Superior temporal gyrus (tissue), 1 donor: ENCODE data around the gene SEC24D.
A peak's percentile ranks its signal among the peaks of the same experiment; 100 is the strongest.

ENCODE experiments used
- DNase-seq: peaks from one replicate; pipeline ENCODE4 v3.0.0-alpha.2; 2016; ENCODE audit errors: extremely low spot score

The SEC24D gene

DNA sequence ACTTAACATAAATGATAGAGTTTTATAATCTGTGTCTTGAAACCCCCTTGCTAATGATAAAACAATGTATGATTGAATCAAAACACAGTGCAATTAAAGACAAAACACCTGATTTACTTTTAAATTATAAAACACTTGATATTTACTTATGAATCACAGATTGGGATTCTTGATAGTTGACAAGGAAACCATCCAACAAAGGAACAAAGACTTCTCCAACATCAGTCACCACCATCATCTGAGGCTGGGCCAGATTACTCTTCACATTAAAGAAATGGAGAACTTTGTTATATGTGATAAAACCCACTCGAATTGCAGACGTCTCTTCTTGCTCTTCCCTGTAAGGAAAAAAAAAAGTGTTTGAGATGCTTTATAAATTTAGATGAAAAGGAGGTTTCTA, 83.4 kb downstream of the SEC24D start:
- DNase-seq = no peak

DNA sequence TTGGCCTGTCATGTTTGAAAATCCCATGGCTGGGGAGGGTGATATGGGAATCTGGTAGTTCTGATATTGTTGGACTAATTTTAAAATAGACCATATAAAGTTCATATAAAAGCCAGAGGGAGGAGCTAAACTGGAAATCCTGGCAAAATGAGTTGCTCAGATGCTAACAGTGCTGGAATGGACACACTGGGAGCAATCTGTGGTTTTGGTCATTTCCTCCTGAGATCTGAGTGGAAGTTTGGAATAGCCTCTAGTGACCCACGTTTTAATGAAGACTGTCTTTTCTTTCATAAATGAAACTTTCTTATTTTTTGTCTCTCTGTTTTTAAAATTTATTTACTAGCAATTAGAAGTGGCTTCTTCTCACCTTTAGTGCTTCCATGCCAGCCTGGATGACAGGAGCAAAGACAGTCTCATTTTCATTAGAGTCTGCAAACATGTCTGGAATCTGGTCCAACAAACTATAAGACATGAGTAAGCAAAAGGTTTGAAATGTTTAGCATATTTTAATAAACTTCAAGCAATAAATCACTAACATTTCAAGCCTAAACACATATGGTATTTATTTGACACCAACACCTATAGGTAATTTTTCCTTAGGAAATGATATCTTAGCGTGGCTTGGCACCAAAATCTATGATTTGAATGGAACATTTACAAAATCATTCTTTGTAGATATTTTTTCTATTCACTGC, 84.2 kb downstream of the SEC24D start:
- no peak for DNase-seq

DNA sequence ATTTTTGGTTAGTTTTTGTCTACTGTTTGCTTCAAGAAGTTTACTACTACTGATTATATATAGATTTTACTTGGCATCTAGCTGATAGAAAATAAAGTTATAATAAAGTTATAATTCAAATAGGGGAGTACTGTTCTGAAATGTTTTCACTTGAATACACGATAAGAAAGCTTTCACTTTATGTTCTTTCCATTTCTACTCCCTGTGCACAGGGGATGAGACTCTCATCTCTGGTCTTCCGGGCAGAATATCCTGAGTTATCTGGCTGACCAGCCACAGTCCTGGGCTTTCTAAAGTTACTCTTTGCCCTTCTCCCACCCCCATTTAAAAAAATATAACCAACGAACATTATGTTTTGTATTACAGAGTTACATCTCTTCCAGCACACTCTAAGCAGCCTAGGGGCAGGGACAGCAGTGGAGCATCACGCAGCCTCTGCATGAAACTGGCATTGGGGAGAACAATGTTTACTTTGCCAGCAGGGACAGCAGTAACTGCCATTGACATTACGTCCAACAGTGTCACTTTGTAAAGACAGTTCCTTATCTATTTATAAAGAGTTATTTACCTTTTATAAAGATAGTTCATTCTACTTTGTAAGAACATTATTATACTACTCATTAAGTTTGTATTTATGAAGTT, 86.5 kb downstream of the SEC24D start:
- DNase-seq = no peak

DNA sequence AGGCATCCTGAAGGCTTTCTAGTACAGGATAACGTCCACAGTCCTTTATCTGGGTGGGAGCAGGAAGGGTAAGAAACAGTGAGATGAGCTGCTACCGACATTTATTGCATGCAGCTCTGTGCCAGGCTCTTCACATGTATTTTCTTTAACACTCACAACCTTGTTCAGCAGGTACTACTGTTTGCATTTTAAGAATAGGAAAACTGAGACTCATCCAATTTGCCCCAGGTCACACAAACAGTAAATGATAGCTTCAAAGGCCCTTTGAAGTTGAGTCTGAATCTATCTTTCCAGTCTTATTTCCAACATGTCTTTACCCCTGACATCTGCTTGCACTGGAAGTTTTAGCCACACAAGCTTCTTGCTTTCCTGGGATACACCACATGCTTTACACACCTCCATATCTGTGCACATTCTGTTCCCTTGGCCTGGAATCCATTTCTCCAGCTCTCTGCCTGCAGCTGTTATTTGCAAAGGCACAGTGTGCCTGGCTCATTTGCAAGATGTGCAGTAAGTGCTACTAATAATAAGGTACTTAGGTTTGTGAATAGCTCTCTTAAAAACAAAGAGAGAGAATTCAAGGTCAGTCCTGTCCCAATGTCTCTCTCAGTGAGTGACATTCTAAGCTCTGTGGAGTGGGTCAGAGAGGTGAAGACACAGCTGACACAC, 89.5 kb downstream of the SEC24D start:
- peak; percentile 58 for DNase-seq

DNA sequence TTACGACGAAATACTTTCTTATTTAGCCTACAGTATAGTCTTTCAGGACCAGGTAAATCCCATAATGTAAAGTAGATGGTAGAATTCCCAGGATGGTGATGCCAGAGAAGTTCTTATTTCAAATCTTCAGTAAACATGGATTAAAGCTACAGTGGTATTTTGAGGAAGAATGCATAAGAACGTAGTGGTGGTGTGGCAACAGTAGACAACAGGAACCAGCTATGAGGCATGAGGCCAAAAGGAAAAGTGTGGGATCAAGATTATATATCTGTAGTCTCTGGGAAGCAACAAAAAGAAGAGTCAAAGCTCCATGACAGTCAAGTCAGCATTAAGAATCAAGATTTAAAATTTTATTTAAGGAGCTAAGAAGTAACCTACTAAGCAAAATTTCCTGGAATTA, 90.6 kb downstream of the SEC24D start:
- no peak for DNase-seq

DNA sequence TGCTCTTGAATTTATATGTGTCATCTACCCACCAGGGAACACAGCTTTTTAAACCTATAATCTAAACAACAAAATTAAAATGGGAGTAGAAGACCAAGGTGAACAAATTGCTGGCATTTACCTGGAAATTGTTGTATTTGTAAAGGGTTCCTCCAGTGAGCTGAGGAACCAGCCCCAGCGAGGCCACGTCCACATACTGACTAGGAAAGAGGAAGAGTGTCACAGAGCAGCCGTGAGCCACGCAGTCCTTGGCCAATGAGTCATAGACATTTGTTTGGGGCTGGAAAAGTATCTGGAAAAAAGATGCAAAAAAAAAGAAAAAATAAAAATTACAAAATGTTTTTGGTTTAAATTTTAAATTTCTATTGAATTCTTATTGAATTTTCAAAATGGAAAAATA, 92.1 kb downstream of the SEC24D start:
- DNase-seq = no peak

DNA sequence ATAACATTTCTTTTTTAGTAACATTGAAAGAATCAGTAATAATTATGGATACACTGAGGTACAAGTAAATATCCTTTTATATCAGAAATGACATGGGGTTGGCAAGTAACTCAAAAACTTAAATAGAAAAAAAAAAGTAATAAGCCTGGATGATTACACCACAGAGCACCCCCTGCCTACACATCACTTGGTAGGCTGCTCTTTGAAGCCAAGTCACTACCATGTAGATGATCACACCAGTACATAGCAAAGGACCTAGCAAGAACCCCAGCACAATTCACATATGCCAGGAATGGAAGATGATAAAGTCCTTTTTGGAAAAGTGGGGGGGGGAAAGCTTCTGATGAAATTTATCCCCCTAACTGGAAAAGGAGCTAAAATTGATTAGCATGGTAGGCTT, 93.9 kb downstream of the SEC24D start:
- DNase-seq = no peak

DNA sequence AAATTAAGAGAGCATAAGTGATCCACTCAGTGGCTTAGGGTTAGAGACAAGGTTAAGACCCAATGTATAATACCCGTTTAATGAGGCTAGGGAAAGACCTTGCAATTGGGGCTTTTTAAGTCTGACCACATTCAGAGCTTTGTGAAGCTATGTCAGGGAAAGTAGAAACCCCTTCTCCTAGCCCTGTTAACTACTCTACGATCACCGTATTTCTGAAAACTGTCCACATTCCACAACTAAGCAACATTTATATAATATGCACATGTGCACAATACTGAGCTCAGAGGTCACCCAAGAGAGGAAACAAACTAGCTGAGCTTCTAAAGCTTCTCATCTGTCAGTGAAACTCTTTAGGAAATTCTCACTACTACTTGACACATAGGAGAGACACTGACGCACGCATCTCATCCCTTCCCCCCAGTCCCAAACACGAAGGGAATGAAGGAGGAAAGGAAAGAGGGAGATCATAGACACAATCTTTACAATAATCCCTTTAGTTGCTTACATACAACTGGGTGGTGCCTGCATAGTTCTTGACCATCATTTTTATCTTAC, 94.5 kb downstream of the SEC24D start:
- no peak for DNase-seq

DNA sequence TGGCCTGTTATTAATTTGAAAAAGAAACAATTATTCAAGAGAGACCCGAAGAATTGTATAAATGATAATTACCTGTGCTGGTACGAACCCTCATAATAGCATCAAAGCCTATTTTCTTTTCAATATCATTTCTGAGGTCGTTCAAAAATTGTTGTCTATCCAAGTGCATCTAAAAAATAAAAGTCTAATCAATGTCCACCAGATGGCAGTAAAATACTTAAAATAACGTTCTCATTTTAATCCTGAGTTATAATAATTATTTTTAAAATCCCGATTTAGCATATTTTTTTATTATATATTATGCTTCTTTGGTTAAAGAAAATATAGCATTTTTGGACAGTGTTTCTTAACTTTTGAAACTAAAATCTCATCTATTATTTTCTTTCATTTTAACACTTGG, 95.1 kb downstream of the SEC24D start:
- peak; percentile 83 for DNase-seq

DNA sequence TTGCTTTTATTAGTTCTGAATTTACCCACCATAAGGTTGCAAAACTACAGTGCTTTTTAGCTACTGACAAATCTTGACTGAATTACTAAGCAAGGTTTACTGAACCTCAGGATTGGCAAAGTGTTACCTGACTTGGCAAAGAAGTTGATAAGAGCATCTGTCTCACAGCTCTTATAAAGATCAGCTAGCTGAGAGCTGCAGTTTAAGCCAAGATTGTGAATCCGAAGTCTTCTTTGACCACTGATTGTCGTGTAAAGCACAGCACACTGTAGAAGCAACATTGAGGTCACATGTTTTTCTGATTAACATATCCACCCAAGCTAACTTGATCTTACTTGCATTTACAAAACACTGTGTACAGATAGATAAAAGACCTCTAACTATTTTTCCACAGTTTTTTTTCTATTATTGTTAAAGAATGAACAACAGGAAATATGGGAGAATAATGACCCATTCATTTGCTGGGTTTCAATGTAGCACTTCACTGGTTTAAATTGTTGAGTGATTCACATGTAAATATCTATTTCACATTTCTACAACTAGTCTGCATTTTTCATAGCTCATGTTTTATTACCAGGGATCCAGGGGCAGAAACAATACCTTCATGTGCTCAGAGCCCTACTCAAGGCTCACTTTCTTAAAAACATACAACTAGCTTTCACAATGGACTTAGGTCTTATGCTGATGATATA, 96.8 kb downstream of the SEC24D start:
- DNase-seq = no peak

DNA sequence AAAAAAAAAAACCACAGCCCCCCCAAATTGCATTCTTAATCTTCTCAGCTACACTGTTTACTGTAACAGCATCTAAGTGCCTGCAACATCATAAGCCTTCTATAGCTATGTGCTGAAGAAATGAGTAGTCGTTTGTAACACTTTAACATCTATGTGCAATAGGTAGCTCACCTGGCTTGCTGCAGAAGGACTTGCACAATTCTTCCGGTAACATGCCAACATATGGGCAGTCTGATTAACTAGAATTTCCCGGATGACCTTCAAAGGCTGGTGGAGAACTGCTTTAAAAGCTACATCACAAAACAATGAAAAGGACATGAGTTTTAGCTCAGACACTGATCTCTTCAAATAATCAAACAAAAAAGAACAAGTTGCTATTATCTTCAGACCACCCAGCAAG, 97.8 kb downstream of the SEC24D start:
- no peak for DNase-seq

DNA sequence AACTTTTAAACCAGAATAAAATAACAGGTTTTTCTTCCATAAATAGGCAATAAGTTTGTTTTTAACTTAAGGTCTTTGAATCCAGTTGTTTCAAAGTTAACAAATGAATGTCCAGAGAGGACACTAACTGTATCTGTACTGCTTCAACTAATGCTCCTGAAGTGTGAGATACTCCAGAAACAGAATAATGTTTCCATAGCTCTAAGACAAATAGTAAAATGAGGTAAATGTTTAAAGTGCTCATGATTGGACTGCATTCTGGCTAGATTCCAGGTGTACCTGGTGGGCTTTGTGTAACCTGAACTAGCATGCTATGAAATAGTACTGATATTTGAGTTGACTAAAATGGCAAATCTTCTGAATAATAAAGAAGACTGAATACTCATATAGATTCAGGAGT, 99.0 kb downstream of the SEC24D start:
- DNase-seq = no peak

DNA sequence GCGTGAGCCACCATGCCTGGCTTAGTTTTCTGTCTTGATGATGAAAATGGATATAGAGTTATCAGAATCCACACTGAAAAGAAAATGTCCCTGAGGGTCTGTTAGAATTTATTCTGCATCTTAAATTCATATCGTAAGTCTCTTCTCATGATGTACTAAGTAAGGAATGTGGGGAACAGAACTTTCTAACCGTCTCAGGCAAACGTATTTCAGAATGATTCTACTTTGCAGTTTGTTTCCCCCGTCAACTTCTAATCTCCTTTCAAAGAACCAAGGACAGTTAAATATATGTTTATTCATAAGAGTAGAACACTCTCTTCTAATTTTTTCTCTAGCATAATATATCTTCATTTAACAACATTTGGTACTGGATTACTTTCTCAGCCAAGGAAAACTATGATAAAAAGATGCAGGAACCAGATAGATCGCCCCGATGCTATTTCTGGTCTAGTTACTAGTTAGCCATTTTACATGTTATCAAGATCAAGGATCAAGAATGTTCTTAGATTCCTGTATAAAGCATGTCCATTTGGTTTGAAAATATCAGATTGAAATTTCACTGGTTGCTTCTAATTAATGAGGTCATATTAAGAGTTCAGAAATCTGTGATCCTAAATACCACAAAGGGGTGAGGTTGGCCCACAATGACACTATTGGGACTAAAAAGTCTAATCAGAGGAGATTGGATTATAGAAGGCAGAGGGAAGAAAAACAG, 101.3 kb downstream of the SEC24D start:
- no peak for DNase-seq

DNA sequence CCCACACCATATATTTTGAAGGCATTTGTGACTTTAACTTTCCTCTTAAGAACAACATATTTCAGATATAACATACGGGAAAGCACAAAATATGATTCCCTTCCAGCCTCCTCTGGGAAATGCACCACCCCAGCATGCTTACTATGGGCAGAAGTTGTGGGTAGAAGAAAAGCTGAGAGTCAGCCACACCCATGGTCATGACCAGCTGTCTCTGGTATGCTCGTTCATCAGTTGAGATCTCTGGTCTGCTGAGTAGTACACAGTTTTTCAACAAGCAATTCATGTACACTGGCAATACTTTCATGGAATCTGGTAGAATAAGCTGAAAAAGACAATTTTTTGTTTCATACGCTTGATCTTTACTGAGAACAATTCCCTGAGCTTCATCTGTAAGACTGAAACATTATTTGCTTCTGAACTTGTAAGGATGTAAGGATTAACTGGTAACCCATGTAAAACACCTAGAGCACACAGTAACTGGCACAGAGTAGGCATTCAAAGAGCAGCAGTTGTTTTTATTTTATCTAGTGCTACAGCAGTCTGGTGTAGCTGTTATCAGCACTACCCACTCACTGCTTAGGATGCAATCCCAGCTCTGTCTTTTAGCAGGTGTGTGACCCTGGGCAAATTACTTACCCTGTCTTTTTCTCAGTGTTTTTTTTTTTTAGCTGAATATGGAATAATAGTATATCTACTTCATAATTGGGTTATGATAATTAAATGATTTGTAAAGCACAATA, 103.2 kb downstream of the SEC24D start:
- DNase-seq = no peak

DNA sequence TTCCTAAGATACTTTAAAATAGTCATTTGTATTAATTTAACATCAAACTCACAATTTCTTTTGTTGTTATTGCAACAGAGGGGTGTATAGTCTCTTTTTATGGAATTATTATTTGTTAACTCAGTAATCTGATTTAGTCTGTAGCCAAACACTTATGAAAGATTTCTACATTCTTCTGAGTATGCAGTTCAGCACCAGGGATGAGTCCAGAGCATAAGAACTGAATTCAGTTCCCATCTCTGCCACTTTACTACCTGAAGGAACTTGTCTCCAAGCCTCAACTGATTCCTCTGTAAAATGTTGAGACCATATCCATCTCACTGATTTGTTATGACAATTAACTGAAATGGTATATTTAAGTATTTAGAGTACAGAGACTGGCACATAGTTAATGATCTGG, 105.2 kb downstream of the SEC24D start:
- no peak for DNase-seq

DNA sequence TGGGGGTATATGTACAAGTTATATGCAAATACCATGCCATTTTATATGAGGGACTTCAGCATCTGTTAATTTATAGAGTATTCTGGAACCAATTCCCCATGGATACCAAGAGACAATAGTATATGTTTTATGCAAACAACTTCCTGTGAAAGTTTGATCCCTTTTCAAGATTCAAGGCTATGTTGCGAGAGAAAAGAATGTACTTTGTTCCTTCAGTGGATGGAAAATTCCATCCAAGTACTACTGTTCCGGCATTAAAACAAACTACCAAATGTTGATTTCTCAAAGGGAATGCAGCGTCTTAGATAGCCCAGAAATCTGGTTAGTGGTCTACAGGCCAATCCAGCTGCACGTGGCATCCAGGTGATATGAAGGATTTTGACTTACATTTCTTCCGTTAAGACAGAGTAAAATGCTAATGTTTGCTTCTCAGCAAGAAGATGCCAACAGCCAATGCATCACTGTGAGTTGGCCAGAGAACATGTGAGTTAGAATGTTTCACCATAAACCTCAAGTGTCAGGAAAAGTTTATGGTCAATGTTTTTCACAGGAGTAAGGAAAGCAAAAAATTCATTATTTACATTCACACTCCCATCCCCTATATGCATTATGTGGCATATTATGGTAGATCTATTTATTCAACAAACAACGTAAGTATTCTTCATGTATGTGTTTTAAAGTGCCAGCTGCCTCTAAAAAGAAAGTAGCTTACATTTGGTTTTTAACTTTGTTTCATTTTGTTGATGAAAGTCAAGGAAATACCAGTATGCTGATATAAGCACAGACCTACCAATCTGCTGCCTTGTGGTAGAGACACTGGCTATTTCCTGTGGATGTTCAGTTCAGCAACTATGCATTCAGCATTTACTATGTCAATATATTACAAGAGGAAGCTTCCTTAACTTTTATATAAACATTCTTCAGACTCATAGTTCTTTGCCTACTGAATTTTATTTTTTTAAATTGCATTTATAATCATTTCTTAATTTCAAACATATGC, 106.3 kb downstream of the SEC24D start:
- no peak for DNase-seq

DNA sequence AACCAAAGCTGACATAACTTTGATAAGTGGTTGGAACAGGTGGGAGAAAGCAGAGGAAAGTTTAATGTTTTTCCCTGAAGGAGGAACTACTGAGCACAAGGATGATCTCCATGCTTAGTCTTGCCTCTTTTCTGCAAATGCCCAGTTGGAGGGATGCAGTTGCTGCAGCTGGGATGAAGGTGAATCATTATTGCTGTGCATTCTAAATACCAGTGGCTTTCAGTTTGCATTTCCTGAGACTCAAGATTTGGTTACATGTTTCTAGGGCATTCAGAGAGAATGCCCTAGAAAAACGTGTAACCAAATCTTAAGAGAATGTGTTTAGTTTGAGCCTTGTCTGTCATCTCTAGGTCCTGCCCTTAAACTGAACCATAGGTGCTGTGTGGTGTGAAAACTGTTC, 108.6 kb downstream of the SEC24D start:
- DNase-seq = no peak

DNA sequence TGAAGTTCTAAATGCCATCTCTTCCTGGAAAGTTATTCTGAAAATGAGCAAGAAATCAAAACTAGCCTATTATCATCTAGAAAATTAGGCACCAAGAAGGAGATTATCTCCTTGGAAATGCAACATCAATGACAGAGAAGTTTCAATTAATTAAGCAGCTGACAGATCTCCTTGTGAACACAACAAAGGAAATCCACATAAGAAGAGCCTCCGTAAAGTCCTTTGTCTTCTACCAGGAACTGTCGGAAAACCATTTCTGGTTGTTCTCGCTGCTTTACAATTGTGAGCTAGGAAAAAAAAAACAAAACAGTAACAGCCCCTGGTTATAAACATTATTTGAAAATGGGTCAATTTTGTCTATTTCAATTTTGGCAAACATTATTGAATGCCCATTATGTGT, 112.6 kb downstream of the SEC24D start:
- no peak for DNase-seq

DNA sequence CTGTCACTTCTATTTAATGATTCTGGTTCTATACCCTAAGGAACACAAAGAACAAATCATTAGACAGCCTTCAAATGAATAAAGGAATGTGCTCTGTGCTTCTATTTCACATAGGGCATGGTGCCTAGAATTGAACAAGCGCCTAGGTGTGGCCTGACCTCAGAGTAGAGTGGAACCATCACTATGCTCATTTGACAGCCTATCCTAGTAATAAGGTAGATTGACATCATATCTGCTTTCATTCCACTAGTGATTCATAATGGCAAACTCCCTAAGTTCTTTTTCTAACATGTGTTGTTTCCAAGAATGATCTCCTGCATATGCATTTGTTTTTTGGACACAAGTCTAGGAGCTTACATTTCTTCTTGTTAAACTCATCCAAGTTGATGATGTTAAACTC, 114.2 kb downstream of the SEC24D start:
- DNase-seq = no peak
